ENCODE results near the gene ETNK1.

GRCh38 chr12:22667122-22667521 lies 42.2 kb downstream of the ETNK1 start:
- TF ChIP-seq POLR2AphosphoS5 (IDR thresholded peaks at IDR 0.05) (no peak), EP300 (IDR thresholded peaks at IDR 0.05) (no peak)

All from sigmoid colon (tissue), 4 donors.